Keratinocyte (primary cell): ENCODE data around the gene FAM83E. TPM values are rescaled to one million over a fixed set of nuclear protein-coding genes. Genes with fewer than 3 reads are reported as not detected.

Experiments
- DNase-seq: peaks from one replicate; pipeline ENCODE4 v3.0.0-alpha.2; 2011; ENCODE audit warnings: low read depth, missing footprints, low spot score
- FAIRE-seq: peaks from 2 replicates; lab custom pipeline; 2011; peaks lifted over from hg19 to GRCh38; lab: Jason Lieb, UNC
- H2AFZ ChIP-seq: 2 replicates; pipeline ENCODE4 v1.6.0; 2012; ENCODE audit warnings: low read length, control low read depth, inconsistent platforms; ENCODE audit not compliant: control insufficient read depth
- H3K27ac ChIP-seq: 2 replicates; pipeline ENCODE4 v1.5.1; 2011; ENCODE audit warnings: low read length; ENCODE audit not compliant: control insufficient read depth, insufficient read depth
- H3K27me3 ChIP-seq: 3 replicates; pipeline ENCODE4 v1.6.0; 2011; ENCODE audit warnings: low read length; ENCODE audit not compliant: control insufficient read depth, insufficient read depth; ENCODE audit errors: extremely low read depth
- H3K36me3 ChIP-seq, 2 experiments: 2 replicates in 1 of 2; 3 replicates in 1 of 2; pipeline ENCODE4 v1.5.1; 2011; ENCODE audit warnings: low read length in 2 of 2, mild to moderate bottlenecking in 1 of 2; ENCODE audit not compliant: control insufficient read depth in 2 of 2, insufficient read depth in 2 of 2; ENCODE audit errors: extremely low read depth in 1 of 2
- H3K4me1 ChIP-seq: 3 replicates; pipeline ENCODE4 v1.5.1; 2011; ENCODE audit warnings: low read length; ENCODE audit not compliant: control insufficient read depth, insufficient read depth; ENCODE audit errors: extremely low read depth
- H3K4me2 ChIP-seq: 3 replicates; pipeline ENCODE4 v1.6.0; 2011; ENCODE audit warnings: low read depth, low read length; ENCODE audit not compliant: control insufficient read depth, insufficient read depth; ENCODE audit errors: extremely low read depth
- H3K4me3 ChIP-seq, 3 experiments: fragments of 200-600 bp in 1 of 3; sonication (generic) in 1 of 3; 2 replicates in 2 of 3; 3 replicates in 1 of 3; pipeline ENCODE4 v1.5.1; 2011 to 2016; ENCODE audit warnings: low read length in 3 of 3, mild to moderate bottlenecking in 3 of 3, control low read depth in 2 of 3, inconsistent platforms in 1 of 3, low read depth in 1 of 3, mixed read lengths in 1 of 3, mixed run types in 1 of 3, moderate library complexity in 1 of 3; ENCODE audit not compliant: control insufficient read depth in 2 of 3, insufficient read depth in 2 of 3; ENCODE audit errors: extremely low read depth in 1 of 3
- H3K79me2 ChIP-seq: 2 replicates; pipeline ENCODE4 v1.6.0; 2012; ENCODE audit warnings: low read length; ENCODE audit not compliant: control insufficient read depth, insufficient read depth
- H3K9ac ChIP-seq: 3 replicates; pipeline ENCODE4 v1.6.0; 2011; ENCODE audit warnings: low read length; ENCODE audit not compliant: control insufficient read depth, insufficient read depth; ENCODE audit errors: extremely low read depth
- H3K9me1 ChIP-seq: 3 replicates; pipeline ENCODE4 v1.6.0; 2011; ENCODE audit warnings: low read length; ENCODE audit not compliant: control insufficient read depth, insufficient read depth; ENCODE audit errors: extremely low read depth
- H3K9me3 ChIP-seq: 2 replicates; pipeline ENCODE4 v1.5.1; 2012; ENCODE audit warnings: low read depth, low read length; ENCODE audit not compliant: control insufficient read depth
- H4K20me1 ChIP-seq: 3 replicates; pipeline ENCODE4 v1.6.0; 2011; ENCODE audit warnings: low read length; ENCODE audit not compliant: control insufficient read depth, insufficient read depth; ENCODE audit errors: extremely low read depth
- EZH2 ChIP-seq: IDR thresholded peaks from one replicate; pipeline ENCODE4 v1.6.1; 2012; ENCODE audit warnings: inconsistent platforms, mild to moderate bottlenecking, low read length, moderate library complexity
- dilution Hi-C: fragments of 300-500 bp; cut with MboI; formaldehyde crosslinking; loops from one replicate; pipeline ENCODE4 v1.7.0; 2020; ENCODE audit warnings: low sequenced_read_pairs; ENCODE audit not compliant: extremely low pct_ligation_motif_present
- polyA plus RNA-seq, 5 experiments: library from polyadenylated mRNA; depleted of rRNA in 3 of 5; stranded (reverse) in 3 of 5; stranded (forward) in 1 of 5; unstranded in 1 of 5; fragments of >200 nt; gene quantifications; 1 replicate in 1 of 5; 2 replicates in 3 of 5; 3 replicates in 1 of 5; pipeline versions ENCODE4 v1.2.1 to v1.2.3, GENCODE V29; 2011 to 2012; ENCODE audit warnings: missing spikeins in 2 of 5, low read depth in 1 of 5, low replicate concordance in 1 of 5
- TF ChIP-seq, protein P1 (sequence below), 3 experiments: IDR thresholded peaks in 1 of 3; conservative IDR thresholded peaks in 1 of 3; optimal IDR thresholded peaks in 1 of 3; 2 replicates in 2 of 3; 3 replicates in 1 of 3; pipeline versions ENCODE3 to v1.5.1; 2011; ENCODE audit warnings: low read length in 3 of 3, mild to moderate bottlenecking in 3 of 3, moderate library complexity in 2 of 3, control low read depth in 1 of 3, inconsistent platforms in 1 of 3; ENCODE audit not compliant: insufficient read depth in 2 of 3; ENCODE audit errors: extremely low read depth in 1 of 3

The FAM83E gene
- polyA plus RNA-seq, 1 donor (not counting 4 experiments of a cell fraction or from before 2014, with no cell fraction given), result 0.17 TPM

DNA sequence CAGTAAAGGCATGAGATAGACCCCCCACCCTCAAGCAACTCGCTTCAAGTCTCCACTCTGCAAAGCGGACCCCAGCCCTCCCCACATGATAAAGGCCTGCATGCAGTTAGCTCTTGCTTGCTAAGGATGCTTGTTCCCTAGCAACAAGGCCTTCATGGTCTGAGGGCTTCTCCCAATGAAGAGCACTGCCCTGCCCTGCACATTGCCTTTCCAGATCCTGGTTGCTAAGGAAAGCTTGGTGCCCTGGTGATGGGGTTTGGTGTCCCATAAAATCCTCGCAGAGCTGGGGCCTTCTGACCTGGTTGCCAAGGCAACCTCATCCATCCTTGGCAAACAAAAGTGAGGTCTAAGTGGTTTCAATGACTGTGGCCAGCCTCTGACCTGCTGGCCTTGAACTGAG, 16.3 kb upstream of the FAM83E start:
- Histone ChIP-seq H3K4me1 (peaks cover 44% of the 10 kb centered on the region), H3K9me1 (no peaks in the 10 kb centered on the region), H3K9ac (no peak overlapping the region), H3K36me3 (peaks cover 0 to 1% of the 10 kb centered on the region in 2 experiments), H3K27me3 (no peaks in the 10 kb centered on the region), H3K4me2 (no peak overlapping the region), H3K27ac (no peak overlapping the region), H2AFZ (no peak overlapping the region), H3K79me2 (no peaks in the 10 kb centered on the region), H4K20me1 (no peaks in the 10 kb centered on the region), H3K9me3 (no peaks in the 10 kb centered on the region), H3K4me3 (no peak overlapping the region)
- DNase-seq (no peak), FAIRE-seq (no peak)
- dilution Hi-C loops, result no loop called here
- TF ChIP-seq EZH2, result no peak
- TF ChIP-seq, protein P1, sequence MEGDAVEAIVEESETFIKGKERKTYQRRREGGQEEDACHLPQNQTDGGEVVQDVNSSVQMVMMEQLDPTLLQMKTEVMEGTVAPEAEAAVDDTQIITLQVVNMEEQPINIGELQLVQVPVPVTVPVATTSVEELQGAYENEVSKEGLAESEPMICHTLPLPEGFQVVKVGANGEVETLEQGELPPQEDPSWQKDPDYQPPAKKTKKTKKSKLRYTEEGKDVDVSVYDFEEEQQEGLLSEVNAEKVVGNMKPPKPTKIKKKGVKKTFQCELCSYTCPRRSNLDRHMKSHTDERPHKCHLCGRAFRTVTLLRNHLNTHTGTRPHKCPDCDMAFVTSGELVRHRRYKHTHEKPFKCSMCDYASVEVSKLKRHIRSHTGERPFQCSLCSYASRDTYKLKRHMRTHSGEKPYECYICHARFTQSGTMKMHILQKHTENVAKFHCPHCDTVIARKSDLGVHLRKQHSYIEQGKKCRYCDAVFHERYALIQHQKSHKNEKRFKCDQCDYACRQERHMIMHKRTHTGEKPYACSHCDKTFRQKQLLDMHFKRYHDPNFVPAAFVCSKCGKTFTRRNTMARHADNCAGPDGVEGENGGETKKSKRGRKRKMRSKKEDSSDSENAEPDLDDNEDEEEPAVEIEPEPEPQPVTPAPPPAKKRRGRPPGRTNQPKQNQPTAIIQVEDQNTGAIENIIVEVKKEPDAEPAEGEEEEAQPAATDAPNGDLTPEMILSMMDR (optimal IDR thresholded peaks at IDR 0.05 in 1 of 3, IDR thresholded peaks at IDR 0.05 in 1 of 3, conservative IDR thresholded peaks at IDR 0.05 in 1 of 3; ENCODE audit: extremely low read depth in 1 of 3, insufficient read depth in 2 of 3, low read length in 3 of 3), result no peak

- H3K79me2 ChIP-seq, result no peaks in the 10 kb centered on the region
- no peak overlapping the region for H2AFZ ChIP-seq
- H3K9ac ChIP-seq, result no peak overlapping the region
- no peak overlapping the region for H3K4me2 ChIP-seq
- H3K4me3 ChIP-seq, result no peak overlapping the region
- no peaks in the 10 kb centered on the region for H3K27me3 ChIP-seq
- DNase-seq, result no peak
- no peak for FAIRE-seq
- TF ChIP-seq, protein P1 (optimal IDR thresholded peaks at IDR 0.05 in 1 of 3, IDR thresholded peaks at IDR 0.05 in 1 of 3, conservative IDR thresholded peaks at IDR 0.05 in 1 of 3; ENCODE audit: extremely low read depth in 1 of 3, insufficient read depth in 2 of 3, low read length in 3 of 3), result no peak
- no peak for TF ChIP-seq EZH2
- no peaks in the 10 kb centered on the region for H4K20me1 ChIP-seq
- no peak overlapping the region for H3K27ac ChIP-seq
- peaks cover 0 to 1% of the 10 kb centered on the region in 2 experiments for H3K36me3 ChIP-seq
- H3K4me1 ChIP-seq, result peaks cover 39% of the 10 kb centered on the region
- no peaks in the 10 kb centered on the region for H3K9me3 ChIP-seq
- H3K9me1 ChIP-seq, result no peaks in the 10 kb centered on the region
- dilution Hi-C loops, result no loop called here
These were observed 15.6 kb upstream of the FAM83E start for GRCh38 chr19:48630296-48631063.
